Thymus (tissue), 14 donors: ENCODE results near the gene TAF11L6. TPM values are rescaled to one million over a fixed set of nuclear protein-coding genes. Genes with fewer than 3 reads are reported as not detected.
"Not testable (repeated sequence)": the region's sequence is repeated elsewhere in the genome, so short reads cannot be mapped to it uniquely, and the experiment has no call there.

Experiments used
- DNase-seq, 9 donors: peaks; one replicate each; pipeline ENCODE4 v3.0.0-alpha.2; 2013; ENCODE audit warnings: low spot score in 9 of 9, low read depth in 6 of 9, missing footprints in 1 of 9
- H3K27ac ChIP-seq, 2 donors: one replicate each; pipeline ENCODE4 v1.5.1; 2013; ENCODE audit warnings: control low read depth in 1 of 2, low read depth in 1 of 2, low read length in 1 of 2, mild to moderate bottlenecking in 1 of 2, moderate library complexity in 1 of 2
- H3K27me3 ChIP-seq, 2 donors: one replicate each; pipeline ENCODE4 v1.5.1; 2013; ENCODE audit warnings: low read length in 1 of 2; ENCODE audit not compliant: control insufficient read depth in 2 of 2, insufficient read depth in 1 of 2
- H3K36me3 ChIP-seq, 2 donors: one replicate each; pipeline ENCODE4 v1.5.1; 2013; ENCODE audit warnings: low read length in 1 of 2, mild to moderate bottlenecking in 1 of 2, moderate library complexity in 1 of 2; ENCODE audit not compliant: control insufficient read depth in 2 of 2, insufficient read depth in 2 of 2
- H3K4me1 ChIP-seq, 2 donors: one replicate each; pipeline ENCODE4 v1.5.1; 2013; ENCODE audit warnings: low read length in 2 of 2; ENCODE audit not compliant: control insufficient read depth in 2 of 2, insufficient read depth in 2 of 2
- H3K4me3 ChIP-seq, 2 donors: one replicate each; pipeline ENCODE4 v1.5.1; 2013; ENCODE audit warnings: low read length in 2 of 2, control low read depth in 1 of 2, mild to moderate bottlenecking in 1 of 2
- H3K9me3 ChIP-seq, 2 donors: one replicate each; pipeline ENCODE4 v1.5.1; 2013; ENCODE audit warnings: low read length in 1 of 2, mild to moderate bottlenecking in 1 of 2; ENCODE audit not compliant: control insufficient read depth in 2 of 2, insufficient read depth in 1 of 2
- WGBS: extraction: QIAGEN DNeasy Blood & Tissue Kit; methylation state at CpG from one replicate; pipeline ENCODE4 v1.1.7; 2013; 5-methylcytosine and 5-hydroxymethylcytosine counted together
- long read RNA-seq, 10 donors: transcript quantifications; one replicate each; lab custom pipeline, GENCODE V29; 2026
- polyA plus RNA-seq: library from polyadenylated mRNA; stranded (reverse); fragments of 200-250 nt; gene quantifications from one replicate; pipeline ENCODE4 v1.2.3, GENCODE V29; 2013
- total RNA-seq: library from RNA; stranded (reverse); fragments of 120-200 nt; gene quantifications from one replicate; pipeline ENCODE4 v1.2.4, GENCODE V29; 2013
- donor health status: healthy.

The TAF11L6 gene
- not detected for total RNA-seq
- not detected for polyA plus RNA-seq
- long read RNA-seq, donor 1, result 0 reads
- long read RNA-seq, donor 2, result 0 reads
- long read RNA-seq, donor 3, result 0 reads
- long read RNA-seq, donor 4, result 0 reads
- long read RNA-seq, donor 5, result 0 reads
- long read RNA-seq, donor 6, result 0 reads
- long read RNA-seq, donor 7, result 0 reads
- long read RNA-seq, donor 8, result 0 reads
- long read RNA-seq, donor 9, result 0 reads
- long read RNA-seq, donor 10, result 0 reads

- not testable (repeated sequence) for H3K4me3 ChIP-seq
- no CpG with 5 or more reads among the region's 15 CpGs for WGBS
These were observed at the start of gene TAF11L6 for GRCh38 chr5:17528369-17528768. Gene TAF11L6, plus strand, starts transcription at chr5:17528669.

GRCh38 chr5:17481378-17481777 is 47.1 kb upstream of the TAF11L6 start:
- Histone ChIP-seq H3K9me3 (no peaks in the 10 kb centered on the region), H3K27me3 (no peaks in the 10 kb centered on the region), H3K4me1 (no peaks in the 10 kb centered on the region), H3K27ac (no peak overlapping the region), H3K36me3 (no peaks in the 10 kb centered on the region), H3K4me3 (no peak overlapping the region)
- no peak for DNase-seq
- 90% methylated on average over 4 of the region's 4 CpGs for WGBS

More at GRCh38 chr5:17528369-17528768, at the start of gene TAF11L6:
- not testable (repeated sequence) for H3K9me3 ChIP-seq, H3K27me3 ChIP-seq, H3K36me3 ChIP-seq, DNase-seq, H3K4me1 ChIP-seq, H3K27ac ChIP-seq

- no peaks in the 10 kb centered on the region for H3K9me3 ChIP-seq
- H3K27ac ChIP-seq, result no peak overlapping the region
- H3K4me1 ChIP-seq, result no peaks in the 10 kb centered on the region
- no peak overlapping the region for H3K4me3 ChIP-seq
- no peak for DNase-seq
- H3K27me3 ChIP-seq, result no peaks in the 10 kb centered on the region
- no peaks in the 10 kb centered on the region for H3K36me3 ChIP-seq
- WGBS, result 85% methylated on average over 2 of the region's 2 CpGs
These were observed 45.7 kb upstream of the TAF11L6 start for GRCh38 chr5:17482790-17483189.

GRCh38 chr5:17486464-17487173 is 41.9 kb upstream of the TAF11L6 start:
- not testable (repeated sequence) for H3K4me3 ChIP-seq, H3K27me3 ChIP-seq, H3K36me3 ChIP-seq, H3K4me1 ChIP-seq, H3K27ac ChIP-seq, DNase-seq, H3K9me3 ChIP-seq
- 94% methylated on average over 10 of the region's 10 CpGs for WGBS

GRCh38 chr5:17487174-17487512 is 41.3 kb upstream of the TAF11L6 start:
- no peaks in the 10 kb centered on the region for H3K4me1 ChIP-seq
- 92% methylated on average over 1 of the region's 1 CpG for WGBS
- DNase-seq, result no peak
- H3K9me3 ChIP-seq, result peaks cover 0 to 7% of the 10 kb centered on the region in 2 donors
- no peak overlapping the region for H3K4me3 ChIP-seq
- no peaks in the 10 kb centered on the region for H3K27me3 ChIP-seq
- H3K36me3 ChIP-seq, result no peaks in the 10 kb centered on the region
- H3K27ac ChIP-seq, result no peak overlapping the region

GRCh38 chr5:17491257-17491656 is 37.2 kb upstream of the TAF11L6 start:
- H3K4me3 ChIP-seq, DNase-seq, H3K4me1 ChIP-seq, H3K27me3 ChIP-seq, H3K36me3 ChIP-seq, H3K9me3 ChIP-seq, H3K27ac ChIP-seq: not testable (repeated sequence)
- 98% methylated on average over 23 of the region's 23 CpGs for WGBS

- no peak overlapping the region for H3K27ac ChIP-seq
- WGBS, result 95% methylated on average over 3 of the region's 3 CpGs
These were observed 35.7 kb upstream of the TAF11L6 start for GRCh38 chr5:17492770-17493169.

GRCh38 chr5:17497446-17497845 is 31.0 kb upstream of the TAF11L6 start:
- Histone ChIP-seq H3K27me3 (no peaks in the 10 kb centered on the region), H3K4me1 (no peaks in the 10 kb centered on the region), H3K9me3 (peaks cover 0 to 1% of the 10 kb centered on the region in 2 donors), H3K27ac (no peak overlapping the region), H3K36me3 (no peaks in the 10 kb centered on the region), H3K4me3 (no peak overlapping the region)
- DNase-seq, result no peak
- WGBS, result 90% methylated on average over 4 of the region's 4 CpGs

More at GRCh38 chr5:17492770-17493169, 35.7 kb upstream of the TAF11L6 start:
- Histone ChIP-seq H3K36me3 (no peaks in the 10 kb centered on the region), H3K27me3 (no peaks in the 10 kb centered on the region), H3K9me3 (peaks cover 0 to 9% of the 10 kb centered on the region in 2 donors), H3K4me3 (no peak overlapping the region), H3K4me1 (no peaks in the 10 kb centered on the region)
- no peak for DNase-seq

GRCh38 chr5:17497931-17498330 is 30.5 kb upstream of the TAF11L6 start, which contains the start of gene TAF11L2:
Gene TAF11L2, plus strand, starts transcription at chr5:17498231.
- not testable (repeated sequence) for H3K27ac ChIP-seq, H3K27me3 ChIP-seq, DNase-seq, H3K36me3 ChIP-seq, H3K4me3 ChIP-seq, H3K9me3 ChIP-seq, H3K4me1 ChIP-seq
- 91% methylated on average over 8 of the region's 8 CpGs for WGBS
